Limb (tissue), 2 donors: ENCODE results near the gene ZPBP.

Source experiments
- DNase-seq, 2 donors: peaks; one replicate each; pipeline ENCODE4 v3.0.0-alpha.2; 2016; ENCODE audit errors: extremely low spot score in 2 of 2

The ZPBP gene

GRCh38 chr7:50092579-50093491, at the start of gene ZPBP:
Gene ZPBP, minus strand, starts transcription at chr7:50093246. Its CDS starts 52 bp downstream, at chr7:50093194.
- DNase-seq: peak; percentile 44 to 67

- DNase-seq: peak in 1 of 2 donors; percentile 46
Measured at GRCh38 chr7:50142425-50143017, 49.5 kb upstream of the ZPBP start.

GRCh38 chr7:50141854-50142253, 48.8 kb upstream of the ZPBP start:
- no peak for DNase-seq

- no peak for DNase-seq
Measured at GRCh38 chr7:50141131-50141530, 48.1 kb upstream of the ZPBP start.

- no peak for DNase-seq
Measured at GRCh38 chr7:50140688-50141087, 47.6 kb upstream of the ZPBP start.

GRCh38 chr7:50138101-50138500, 45.1 kb upstream of the ZPBP start:
- DNase-seq: no peak

- no peak for DNase-seq
Measured at GRCh38 chr7:50125766-50126165, 32.7 kb upstream of the ZPBP start.

- no peak for DNase-seq
Measured at GRCh38 chr7:50121286-50121685, 28.2 kb upstream of the ZPBP start.

GRCh38 chr7:50119815-50120637, 27.0 kb upstream of the ZPBP start:
- DNase-seq: no peak

GRCh38 chr7:50112250-50112649, 19.2 kb upstream of the ZPBP start:
- DNase-seq: no peak

GRCh38 chr7:50101873-50102272, 8.8 kb upstream of the ZPBP start:
- no peak for DNase-seq

GRCh38 chr7:50095634-50096033, 2.6 kb upstream of the ZPBP start:
- DNase-seq: no peak

GRCh38 chr7:50088463-50089129, 4.5 kb downstream of the ZPBP start:
- DNase-seq: no peak

- no peak for DNase-seq
Measured at GRCh38 chr7:50085344-50085743, 7.7 kb downstream of the ZPBP start.

- DNase-seq: no peak
Measured at GRCh38 chr7:50073093-50073492, 20.0 kb downstream of the ZPBP start.

GRCh38 chr7:50069613-50070012, 23.4 kb downstream of the ZPBP start:
- DNase-seq: no peak

- DNase-seq: peak in 1 of 2 donors; percentile 18
Measured at GRCh38 chr7:50068850-50069551, 24.0 kb downstream of the ZPBP start.

- DNase-seq: no peak
Measured at GRCh38 chr7:50068026-50068425, 25.0 kb downstream of the ZPBP start.

- no peak for DNase-seq
Measured at GRCh38 chr7:50062951-50063350, 30.1 kb downstream of the ZPBP start.

- DNase-seq: no peak
Measured at GRCh38 chr7:50056131-50056530, 36.9 kb downstream of the ZPBP start.

- no peak for DNase-seq
Measured at GRCh38 chr7:50047716-50048115, 45.3 kb downstream of the ZPBP start.
